Measurements from ENCODE around the gene RFT1.

Gene RFT1

GRCh38 chr3:53084310-53085001, 45.8 kb downstream of the RFT1 start:
- no peak for DNase-seq

GRCh38 chr3:53083949-53084309, 46.3 kb downstream of the RFT1 start:
- DNase-seq = no peak

- no peak for DNase-seq
Measured at GRCh38 chr3:53083521-53083920, 46.7 kb downstream of the RFT1 start.

- no peak for DNase-seq
Measured at GRCh38 chr3:53082736-53083135, 47.5 kb downstream of the RFT1 start.

DNA sequence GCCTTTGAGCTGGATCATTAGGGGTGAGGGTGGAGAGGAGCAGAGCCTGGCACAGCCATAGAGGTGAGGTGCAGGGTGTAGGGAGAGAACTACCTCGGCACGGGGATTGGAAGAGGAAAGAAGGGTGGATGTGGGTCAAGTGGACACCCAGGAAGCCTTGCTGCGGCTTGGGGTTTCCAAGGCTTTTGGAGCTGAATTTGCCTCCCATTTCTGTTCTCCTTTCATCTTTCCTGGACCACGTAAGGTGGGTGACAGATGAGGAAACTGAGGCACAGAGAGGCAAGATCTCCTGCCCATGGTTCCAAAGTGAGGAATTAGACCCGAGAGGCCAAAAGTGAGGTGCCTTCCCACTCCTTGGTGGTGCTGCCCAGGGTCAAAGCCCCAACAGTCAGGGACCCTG, 48.9 kb downstream of the RFT1 start:
- DNase-seq = no peak

DNA sequence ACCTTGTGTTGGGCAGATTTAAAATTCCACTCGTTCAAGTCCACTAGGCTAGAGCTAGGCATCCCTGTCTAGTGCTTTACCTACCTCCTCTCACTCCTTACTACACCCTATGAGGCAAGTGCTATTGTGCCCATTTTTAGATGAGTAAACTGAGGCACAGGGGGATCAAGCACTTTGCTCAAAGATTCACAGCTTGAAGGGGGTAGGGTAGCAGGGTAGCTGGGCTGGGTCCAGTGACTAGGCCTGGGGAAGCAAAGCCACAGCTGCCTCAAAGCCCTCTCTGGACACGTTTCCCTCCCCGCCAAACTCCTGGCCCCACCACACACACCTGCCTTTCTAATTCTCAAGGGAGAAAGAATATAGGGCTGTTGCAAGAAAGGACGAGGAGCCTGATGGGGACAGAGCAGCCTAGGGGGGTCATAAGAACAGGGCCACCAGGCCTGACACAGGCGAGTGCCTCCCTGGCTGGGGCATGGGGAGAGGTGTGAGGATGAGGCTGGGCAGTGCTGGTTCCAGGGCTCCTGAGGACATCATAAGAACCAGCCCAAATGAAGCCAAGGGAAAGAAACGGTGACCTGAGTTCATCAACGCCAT, 49.5 kb downstream of the RFT1 start:
- no peak for DNase-seq

GRCh38 chr3:53079791-53080555, 50.3 kb downstream of the RFT1 start:
- no peak for DNase-seq

DNA sequence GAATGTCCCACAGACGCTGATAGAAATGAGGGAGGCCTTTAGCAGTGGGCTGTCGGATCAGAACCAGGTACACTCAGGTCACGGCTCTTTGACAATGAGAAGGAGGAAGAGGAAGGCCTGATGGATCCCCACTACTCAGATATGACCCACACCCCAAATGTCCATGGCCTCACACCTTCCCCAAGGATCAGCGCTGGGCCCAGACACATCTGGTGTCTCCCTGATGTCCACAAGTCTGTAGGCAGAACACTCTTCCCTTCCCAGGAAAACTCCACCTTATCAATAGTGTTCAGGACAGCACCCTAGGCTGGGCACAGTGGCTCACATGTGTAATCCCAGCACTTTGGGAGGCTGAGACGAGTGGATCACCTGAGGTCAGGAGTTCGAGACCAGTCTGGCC, 51.1 kb downstream of the RFT1 start:
- DNase-seq = no peak

DNA sequence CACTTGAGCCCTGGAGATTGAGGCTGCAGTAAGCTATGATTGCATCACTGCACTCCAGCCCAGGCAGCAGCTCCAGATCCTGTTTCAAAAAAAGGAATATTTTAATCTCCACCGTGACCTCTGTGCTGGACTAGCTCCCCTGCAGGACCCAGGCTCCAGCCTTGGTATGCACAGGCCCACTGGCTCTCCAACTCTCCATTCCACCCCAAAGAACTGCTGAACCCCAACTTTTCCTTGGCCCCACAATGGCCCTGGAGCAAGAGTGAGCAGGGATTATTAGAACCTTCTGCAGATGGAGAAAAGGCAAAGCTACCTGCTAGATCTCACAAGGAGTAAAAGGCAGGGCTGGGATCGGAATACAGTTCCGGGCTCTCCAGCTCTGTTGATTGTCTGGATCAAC, 51.6 kb downstream of the RFT1 start:
- DNase-seq = no peak

GRCh38 chr3:53077476-53078220, 52.6 kb downstream of the RFT1 start:
- DNase-seq = no peak

DNA sequence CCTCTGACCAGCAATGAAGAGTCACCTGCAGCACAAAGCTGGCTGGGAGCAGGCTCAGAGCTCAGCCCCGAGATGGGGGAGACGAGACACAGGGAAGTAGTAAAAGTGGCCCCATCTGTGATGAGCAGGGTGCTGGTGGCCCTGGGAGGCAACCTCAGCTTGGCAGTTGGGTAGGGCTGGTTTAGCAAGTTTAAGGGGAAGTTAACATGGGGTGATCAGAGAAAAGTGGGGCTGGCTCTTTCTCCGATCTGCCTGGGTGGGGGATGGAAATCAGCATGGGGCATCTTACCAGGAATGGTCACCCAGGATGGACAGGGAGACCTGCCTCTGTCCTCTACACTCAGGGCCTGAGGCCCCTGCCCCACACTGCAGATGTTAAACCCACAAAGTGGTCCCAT, 54.5 kb downstream of the RFT1 start:
- DNase-seq = no peak

DNA sequence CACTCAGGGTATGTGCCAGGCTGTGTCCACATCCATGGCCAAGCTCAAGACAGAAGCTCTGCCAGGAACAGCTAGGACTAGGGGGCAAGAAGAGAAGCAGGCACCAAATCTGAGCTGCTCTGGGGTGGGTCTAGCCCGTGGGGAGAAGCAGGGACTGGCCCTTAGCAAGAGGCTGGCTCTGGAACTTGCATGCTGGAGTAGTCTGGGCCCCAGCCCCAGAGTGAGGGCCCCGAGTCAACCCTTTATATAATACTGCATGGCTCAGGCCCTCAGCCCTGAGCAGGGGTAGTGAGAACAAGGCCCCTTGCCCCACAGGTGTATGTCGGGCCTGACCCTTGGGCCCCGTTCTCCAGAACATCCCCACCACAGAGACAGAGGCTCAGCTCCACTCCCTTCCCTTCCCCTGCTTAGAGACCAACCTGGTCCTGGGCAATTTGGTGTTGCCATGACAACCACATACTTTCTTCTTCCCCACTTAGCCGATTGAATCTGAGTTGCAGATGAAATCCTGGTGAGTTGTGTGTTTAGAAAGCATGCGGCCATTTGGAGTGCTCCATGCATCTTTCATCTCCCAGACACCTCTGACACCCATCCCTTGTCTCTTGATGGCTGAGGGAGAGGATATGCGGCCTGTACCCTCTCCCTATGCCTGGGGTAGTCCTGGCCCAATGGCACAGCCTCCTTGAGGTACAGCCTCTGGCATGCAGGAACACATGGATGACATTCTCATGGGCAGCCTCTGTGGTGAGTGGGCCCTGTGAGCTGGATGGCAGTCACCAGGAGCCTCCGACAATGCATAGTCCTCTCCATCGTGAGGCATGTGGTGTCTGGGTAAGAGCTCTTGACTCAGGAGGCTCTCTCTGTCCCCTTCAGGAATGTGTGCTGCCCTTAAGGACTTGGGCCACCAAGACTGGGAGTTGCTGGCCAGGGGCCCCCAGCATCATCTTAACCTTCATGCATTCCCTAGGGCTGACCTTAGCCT, 55.2 kb downstream of the RFT1 start:
- no peak for DNase-seq

- no peak for DNase-seq
Measured at GRCh38 chr3:53074366-53074696, 55.9 kb downstream of the RFT1 start.

GRCh38 chr3:53073553-53074365, 56.5 kb downstream of the RFT1 start:
- DNase-seq = peak in 1 of 2 experiments; percentile 37

GRCh38 chr3:53072653-53073552, 57.3 kb downstream of the RFT1 start:
- peak; percentile 70 to 93 for DNase-seq

- DNase-seq = no peak
Measured at GRCh38 chr3:53071882-53072431, 58.3 kb downstream of the RFT1 start.

GRCh38 chr3:53069422-53070068, 60.7 kb downstream of the RFT1 start:
- DNase-seq = peak in 1 of 2 experiments; percentile 11

GRCh38 chr3:53068176-53068575, 62.1 kb downstream of the RFT1 start:
- DNase-seq = no peak

DNA sequence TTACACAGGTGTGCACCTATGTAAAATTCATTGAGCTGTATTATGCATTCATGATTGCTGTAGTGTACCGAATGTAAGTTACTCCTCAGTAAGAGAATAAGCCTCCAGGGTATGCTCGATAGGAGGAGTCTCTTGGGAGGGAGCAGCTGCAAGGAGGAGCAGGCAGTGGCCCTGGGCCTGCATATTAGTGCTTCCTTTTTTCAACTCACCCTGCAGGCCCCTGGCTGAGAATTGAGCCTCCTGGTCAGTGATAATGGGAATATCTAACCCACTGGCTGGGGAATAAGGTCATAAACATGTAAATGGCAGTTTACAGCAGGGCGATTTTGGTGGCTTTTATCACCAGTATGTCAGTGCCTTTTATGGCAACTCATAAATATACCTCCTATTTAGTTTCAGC, 62.7 kb downstream of the RFT1 start:
- peak in 1 of 2 experiments; percentile 17 for DNase-seq

Measured in NCI-H526 (cell line).